ENCODE measurements around the gene KCNRG.

KCNRG gene

DNA sequence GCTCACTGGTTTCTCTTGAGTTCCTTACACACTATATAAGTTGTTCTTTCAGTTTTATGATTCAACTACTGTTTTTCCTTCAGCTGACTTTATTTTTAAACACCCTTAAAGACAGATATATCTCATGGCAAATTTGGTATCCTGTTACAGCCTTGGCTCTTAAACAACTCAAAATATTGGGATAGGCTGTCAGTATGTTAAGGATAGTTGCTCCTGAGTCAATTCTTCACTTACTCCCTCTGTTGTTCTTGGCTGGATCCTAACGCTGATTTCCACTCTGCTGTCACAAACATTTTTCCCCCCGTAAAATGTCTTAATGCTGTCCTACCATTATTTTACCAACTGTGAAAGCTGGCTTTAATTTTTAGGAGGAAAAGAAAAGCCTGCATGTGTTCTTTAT lies 1.2 kb downstream of the KCNRG start:
- no peaks in the 10 kb centered on the region for H3K27me3 ChIP-seq (ENCODE audit: insufficient read depth, poor library complexity, severe bottlenecking)
- H3K4me3 ChIP-seq (ENCODE audit: severe bottlenecking) = no peak overlapping the region
- DNase-seq (ENCODE audit: low spot score) (no peak), ATAC-seq (ENCODE audit: low read depth) (no peak)
- H3K27ac ChIP-seq (ENCODE audit: poor library complexity, severe bottlenecking) = no peak overlapping the region
- H3K36me3 ChIP-seq (ENCODE audit: low read depth) = peaks cover 34% of the 10 kb centered on the region
- H3K4me1 ChIP-seq (ENCODE audit: insufficient read depth, poor library complexity, severe bottlenecking) = no peaks in the 10 kb centered on the region
- no peaks in the 10 kb centered on the region for H3K9me3 ChIP-seq (ENCODE audit: severe bottlenecking)
- TF ChIP-seq, protein P1, sequence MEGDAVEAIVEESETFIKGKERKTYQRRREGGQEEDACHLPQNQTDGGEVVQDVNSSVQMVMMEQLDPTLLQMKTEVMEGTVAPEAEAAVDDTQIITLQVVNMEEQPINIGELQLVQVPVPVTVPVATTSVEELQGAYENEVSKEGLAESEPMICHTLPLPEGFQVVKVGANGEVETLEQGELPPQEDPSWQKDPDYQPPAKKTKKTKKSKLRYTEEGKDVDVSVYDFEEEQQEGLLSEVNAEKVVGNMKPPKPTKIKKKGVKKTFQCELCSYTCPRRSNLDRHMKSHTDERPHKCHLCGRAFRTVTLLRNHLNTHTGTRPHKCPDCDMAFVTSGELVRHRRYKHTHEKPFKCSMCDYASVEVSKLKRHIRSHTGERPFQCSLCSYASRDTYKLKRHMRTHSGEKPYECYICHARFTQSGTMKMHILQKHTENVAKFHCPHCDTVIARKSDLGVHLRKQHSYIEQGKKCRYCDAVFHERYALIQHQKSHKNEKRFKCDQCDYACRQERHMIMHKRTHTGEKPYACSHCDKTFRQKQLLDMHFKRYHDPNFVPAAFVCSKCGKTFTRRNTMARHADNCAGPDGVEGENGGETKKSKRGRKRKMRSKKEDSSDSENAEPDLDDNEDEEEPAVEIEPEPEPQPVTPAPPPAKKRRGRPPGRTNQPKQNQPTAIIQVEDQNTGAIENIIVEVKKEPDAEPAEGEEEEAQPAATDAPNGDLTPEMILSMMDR (IDR thresholded peaks at IDR 0.05; ENCODE audit: poor library complexity, severe bottlenecking) = no peak

DNA sequence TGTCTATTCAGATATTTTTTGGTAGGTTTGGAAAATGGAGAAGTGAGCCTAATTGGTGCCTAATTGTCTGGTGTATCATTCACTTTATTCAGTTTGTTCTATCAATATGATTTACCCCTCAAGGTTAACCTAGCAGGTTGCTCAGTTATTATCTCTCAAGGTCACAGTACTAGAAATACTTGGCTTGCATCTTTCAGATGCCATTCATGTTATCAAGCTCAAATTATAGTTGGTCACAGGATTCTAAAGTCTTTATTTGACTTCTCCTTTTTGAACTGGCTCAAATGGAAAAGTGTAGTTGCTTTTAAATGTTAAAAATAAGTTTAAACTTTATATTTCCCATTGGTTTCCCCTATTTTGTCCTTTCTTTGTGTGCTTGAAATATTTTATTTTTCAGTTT lies 2.6 kb downstream of the KCNRG start:
- no peak overlapping the region for H3K27ac ChIP-seq (ENCODE audit: poor library complexity, severe bottlenecking)
- no peak for ATAC-seq (ENCODE audit: low read depth)
- H3K27me3 ChIP-seq (ENCODE audit: insufficient read depth, poor library complexity, severe bottlenecking) = no peaks in the 10 kb centered on the region
- H3K9me3 ChIP-seq (ENCODE audit: severe bottlenecking) = no peaks in the 10 kb centered on the region
- no peak for DNase-seq (ENCODE audit: low spot score)
- TF ChIP-seq, protein P1 (IDR thresholded peaks at IDR 0.05; ENCODE audit: poor library complexity, severe bottlenecking) = no peak
- no peak overlapping the region for H3K4me3 ChIP-seq (ENCODE audit: severe bottlenecking)
- H3K4me1 ChIP-seq (ENCODE audit: insufficient read depth, poor library complexity, severe bottlenecking) = no peaks in the 10 kb centered on the region
- H3K36me3 ChIP-seq (ENCODE audit: low read depth) = peaks cover 33% of the 10 kb centered on the region

DNA sequence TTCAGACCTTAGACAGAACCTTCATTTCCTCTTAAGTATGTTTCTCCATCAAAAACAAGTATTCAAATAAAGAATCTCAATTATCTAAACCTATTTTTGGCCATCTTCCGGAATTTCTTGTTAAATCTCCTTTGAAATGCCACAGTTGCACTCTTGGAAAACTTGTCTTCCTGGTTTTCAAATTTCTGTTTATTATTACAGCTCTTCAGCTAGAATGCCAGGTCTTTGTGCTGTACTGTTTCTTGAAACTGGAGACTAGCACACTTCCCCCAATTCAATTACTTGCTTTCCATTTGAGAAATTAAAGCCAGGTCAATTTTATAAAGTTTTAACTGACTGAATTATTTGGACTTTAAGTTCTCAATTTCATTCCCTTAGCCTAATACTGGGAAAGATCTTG lies 10.2 kb downstream of the KCNRG start:
- DNase-seq (ENCODE audit: low spot score) = no peak
- no peaks in the 10 kb centered on the region for H3K27me3 ChIP-seq (ENCODE audit: insufficient read depth, poor library complexity, severe bottlenecking)

DNA sequence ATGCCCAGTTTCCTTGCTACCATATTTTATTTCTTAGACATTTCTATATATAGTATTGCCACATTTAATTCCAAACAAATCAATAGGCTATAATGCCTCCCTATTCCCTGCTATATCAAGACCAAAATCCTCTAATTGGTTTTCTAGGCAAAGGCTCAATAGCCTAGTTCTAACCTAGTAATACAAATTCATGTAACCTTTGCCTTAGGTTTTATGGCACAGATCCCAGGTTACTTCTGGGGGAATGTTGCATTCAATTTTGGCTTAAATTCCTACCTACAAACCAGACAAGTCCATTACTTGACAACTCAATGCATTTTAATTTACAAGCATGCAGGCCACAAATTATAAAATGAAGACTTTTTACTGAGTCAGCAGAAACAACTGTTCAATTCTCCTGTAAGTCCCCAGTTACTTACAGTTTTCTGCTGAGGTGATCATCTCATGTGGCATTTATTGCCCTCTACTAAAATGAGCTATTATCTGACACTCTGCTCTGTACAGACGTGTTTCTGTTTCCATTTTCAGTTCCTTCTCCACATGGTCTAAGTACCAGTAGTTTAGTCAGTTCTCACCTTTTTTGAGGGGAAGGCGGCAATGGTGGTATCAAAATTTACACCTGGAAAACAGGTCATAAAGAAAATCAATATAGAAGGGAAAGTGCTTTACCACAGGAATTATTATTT lies 11.7 kb downstream of the KCNRG start:
- no peaks in the 10 kb centered on the region for H3K4me1 ChIP-seq (ENCODE audit: insufficient read depth, poor library complexity, severe bottlenecking)
- H3K27ac ChIP-seq (ENCODE audit: poor library complexity, severe bottlenecking) = no peak overlapping the region
- peaks cover 68% of the 10 kb centered on the region for H3K36me3 ChIP-seq (ENCODE audit: low read depth)
- ATAC-seq (ENCODE audit: low read depth) = no peak
- H3K4me3 ChIP-seq (ENCODE audit: severe bottlenecking) = no peak overlapping the region
- DNase-seq (ENCODE audit: low spot score) = no peak
- H3K9me3 ChIP-seq (ENCODE audit: severe bottlenecking) = no peaks in the 10 kb centered on the region
- TF ChIP-seq, protein P1 (IDR thresholded peaks at IDR 0.05; ENCODE audit: poor library complexity, severe bottlenecking) = no peak
- H3K27me3 ChIP-seq (ENCODE audit: insufficient read depth, poor library complexity, severe bottlenecking) = no peaks in the 10 kb centered on the region

More for the DNA sequence above, 10.2 kb downstream of the KCNRG start:
- TF ChIP-seq, protein P1 (IDR thresholded peaks at IDR 0.05; ENCODE audit: poor library complexity, severe bottlenecking) = no peak
- Histone ChIP-seq H3K4me1 (ENCODE audit: insufficient read depth, poor library complexity, severe bottlenecking) (no peaks in the 10 kb centered on the region), H3K27ac (ENCODE audit: poor library complexity, severe bottlenecking) (no peak overlapping the region), H3K4me3 (ENCODE audit: severe bottlenecking) (no peak overlapping the region), H3K9me3 (ENCODE audit: severe bottlenecking) (no peaks in the 10 kb centered on the region), H3K36me3 (ENCODE audit: low read depth) (peaks cover 78% of the 10 kb centered on the region)
- ATAC-seq (ENCODE audit: low read depth) = no peak

DNA sequence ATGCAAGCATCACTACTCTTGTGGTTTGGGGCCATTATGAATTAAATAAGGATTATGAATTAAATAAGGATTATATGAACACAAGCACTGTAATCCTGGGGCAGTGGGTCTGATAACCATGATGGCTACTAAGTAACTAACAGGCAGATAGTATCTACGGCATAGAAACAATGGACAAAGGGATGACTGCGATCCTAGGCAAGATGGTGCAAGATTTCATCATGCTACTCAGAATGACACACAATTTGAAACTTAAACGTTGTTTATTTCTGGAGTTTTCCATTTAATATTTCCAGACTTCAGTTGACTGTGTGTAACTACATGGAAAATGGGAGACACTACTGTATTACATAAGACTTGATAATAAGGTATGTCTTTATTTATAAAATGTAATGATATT lies 15.1 kb downstream of the KCNRG start:
- peaks cover 42% of the 10 kb centered on the region for H3K36me3 ChIP-seq (ENCODE audit: low read depth)
- DNase-seq (ENCODE audit: low spot score) = no peak
- H3K27ac ChIP-seq (ENCODE audit: poor library complexity, severe bottlenecking) = no peak overlapping the region
- H3K4me1 ChIP-seq (ENCODE audit: insufficient read depth, poor library complexity, severe bottlenecking) = no peaks in the 10 kb centered on the region
- no peak overlapping the region for H3K4me3 ChIP-seq (ENCODE audit: severe bottlenecking)
- no peaks in the 10 kb centered on the region for H3K27me3 ChIP-seq (ENCODE audit: insufficient read depth, poor library complexity, severe bottlenecking)
- TF ChIP-seq, protein P1 (IDR thresholded peaks at IDR 0.05; ENCODE audit: poor library complexity, severe bottlenecking) = no peak
- no peak for ATAC-seq (ENCODE audit: low read depth)
- no peaks in the 10 kb centered on the region for H3K9me3 ChIP-seq (ENCODE audit: severe bottlenecking)
